Measurements from ENCODE around the gene RER1.

The RER1 gene

DNA sequence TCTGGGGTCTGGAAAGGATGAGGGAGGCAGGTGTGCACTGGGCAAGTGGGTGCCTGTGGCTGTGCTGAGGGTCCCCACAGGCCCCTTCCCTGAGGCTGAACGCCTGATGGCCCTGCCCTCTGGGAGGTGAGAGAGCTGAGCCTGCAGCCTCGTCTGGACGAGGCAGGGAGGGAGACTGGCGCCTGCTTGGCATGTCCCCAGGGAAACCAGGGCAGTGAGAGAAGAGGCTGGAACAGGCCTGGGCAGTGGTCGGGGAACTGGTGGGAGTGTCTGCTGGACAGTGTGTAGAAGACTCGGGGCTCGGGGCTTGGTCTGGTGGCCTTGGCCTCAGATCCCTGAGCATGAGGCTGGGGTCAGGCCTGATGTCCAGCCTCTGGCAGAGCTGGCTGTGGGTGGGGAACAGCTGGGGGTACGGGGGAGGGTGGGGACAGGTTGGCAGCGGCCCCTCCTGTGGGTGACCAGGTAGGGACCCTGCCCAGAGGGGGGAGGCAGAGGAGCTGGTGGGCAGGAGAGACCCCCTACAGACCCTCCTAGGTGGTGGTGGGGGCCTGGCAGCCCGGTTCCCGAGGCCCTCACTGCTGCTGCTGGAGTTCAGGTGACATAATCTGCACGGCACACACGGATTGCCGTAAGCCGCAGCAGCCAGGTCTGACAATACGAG lies 53.7 kb downstream of the RER1 start:
- DNase-seq (ENCODE audit: low read depth in 2 of 2), result no peak

DNA sequence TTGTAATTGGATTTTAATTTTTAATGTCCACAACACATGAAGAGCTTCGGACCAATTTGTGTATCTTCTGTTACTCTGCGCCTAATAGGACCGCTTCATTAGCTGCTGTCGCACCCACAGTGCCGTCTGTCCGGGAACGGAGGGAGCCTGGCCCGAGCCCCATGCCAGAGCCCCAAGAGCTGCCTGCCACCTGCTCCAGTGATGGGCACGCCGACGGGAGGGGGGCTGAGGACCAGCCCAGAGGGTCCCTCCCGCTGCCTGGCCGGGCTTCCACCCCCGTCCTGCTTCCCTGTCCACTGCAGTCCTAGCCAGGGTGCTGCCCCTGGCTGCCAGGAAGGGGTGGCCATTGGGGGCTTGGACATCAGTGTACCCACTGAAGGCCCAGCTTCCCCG lies 54.2 kb downstream of the RER1 start:
- DNase-seq (ENCODE audit: low read depth in 2 of 2), result no peak

DNA sequence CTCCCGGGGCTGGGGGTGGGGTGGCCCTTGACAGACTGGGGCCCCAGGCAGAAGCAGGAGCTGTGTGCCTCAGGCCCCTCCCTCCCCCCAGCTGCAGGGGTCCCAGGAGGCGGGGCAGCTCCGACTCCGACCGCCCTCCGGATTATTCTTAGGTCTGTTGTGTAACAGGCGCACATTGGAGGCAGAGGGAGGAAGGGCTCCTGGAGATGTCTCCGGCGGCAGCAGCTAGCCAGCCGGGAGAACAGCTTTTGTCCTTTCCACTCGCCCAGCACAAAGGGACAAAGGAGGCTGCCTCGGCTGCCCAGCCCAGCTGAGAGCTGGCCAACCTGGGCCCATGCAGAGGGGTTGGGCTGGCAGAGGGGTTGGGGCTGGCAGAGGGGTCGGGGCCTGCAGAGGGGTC lies 54.8 kb downstream of the RER1 start:
- no peak for DNase-seq (ENCODE audit: low read depth in 2 of 2)

DNA sequence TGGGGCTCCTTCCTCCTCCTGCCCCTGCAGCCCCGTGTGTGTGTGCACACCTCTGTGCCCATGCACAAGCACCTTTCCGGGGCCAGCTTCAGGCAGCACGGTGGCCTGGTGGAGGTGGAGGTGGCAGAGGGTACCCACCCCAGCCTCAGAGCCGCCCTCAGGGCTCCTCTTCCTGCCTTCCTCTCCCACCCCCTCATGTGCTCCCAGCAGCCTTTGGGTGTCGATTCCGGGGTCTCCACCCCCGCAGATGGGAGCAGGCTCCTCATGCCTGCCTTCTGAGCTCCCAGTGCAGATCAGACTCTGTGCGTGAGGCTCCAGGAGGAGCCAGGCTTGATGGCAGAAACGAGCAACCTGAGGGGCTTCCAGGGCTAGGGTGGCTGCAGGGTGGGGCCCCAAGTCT lies 55.2 kb downstream of the RER1 start:
- DNase-seq (ENCODE audit: low read depth in 2 of 2), result no peak

DNA sequence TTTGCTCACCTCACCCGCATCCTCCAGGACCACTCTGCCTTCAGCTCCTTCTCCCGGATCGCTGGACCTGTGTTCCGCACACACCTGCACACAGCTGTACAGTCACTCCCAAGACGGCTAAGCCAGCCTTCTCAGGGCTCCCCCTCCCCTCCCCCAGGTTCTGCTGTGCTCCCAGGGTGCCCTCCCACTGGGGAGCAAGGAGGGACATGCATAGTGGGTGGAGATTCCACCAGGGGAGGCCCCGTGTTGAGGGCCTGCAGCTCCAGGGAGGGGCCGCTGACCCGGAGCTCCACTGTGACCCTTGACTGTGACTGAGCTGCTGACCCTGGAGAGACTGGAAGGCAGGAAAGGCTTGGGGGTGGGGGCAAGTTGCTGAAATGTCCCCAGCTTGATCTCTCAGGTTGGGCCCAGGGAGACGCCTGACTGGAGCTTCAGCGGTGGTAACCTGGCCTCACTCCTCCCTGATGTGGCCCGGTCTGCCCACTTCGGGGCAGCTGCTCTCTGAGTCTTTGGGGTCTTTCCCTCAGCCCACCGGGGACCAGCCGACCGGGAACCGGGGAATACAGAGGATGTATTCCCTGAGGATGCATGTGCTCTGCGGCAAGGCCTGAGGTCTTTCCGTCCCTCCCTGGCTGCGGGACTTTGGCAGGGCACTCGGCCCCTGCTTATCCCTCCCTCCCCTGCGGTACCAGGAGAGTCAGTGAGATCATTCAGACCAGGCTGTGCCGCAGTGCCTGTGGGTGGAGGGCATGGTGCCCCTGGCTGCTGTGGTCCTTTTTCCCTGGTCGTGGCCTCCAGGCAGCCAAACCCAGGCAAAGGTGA lies 55.8 kb downstream of the RER1 start:
- DNase-seq (ENCODE audit: low read depth in 2 of 2), result no peak

DNA sequence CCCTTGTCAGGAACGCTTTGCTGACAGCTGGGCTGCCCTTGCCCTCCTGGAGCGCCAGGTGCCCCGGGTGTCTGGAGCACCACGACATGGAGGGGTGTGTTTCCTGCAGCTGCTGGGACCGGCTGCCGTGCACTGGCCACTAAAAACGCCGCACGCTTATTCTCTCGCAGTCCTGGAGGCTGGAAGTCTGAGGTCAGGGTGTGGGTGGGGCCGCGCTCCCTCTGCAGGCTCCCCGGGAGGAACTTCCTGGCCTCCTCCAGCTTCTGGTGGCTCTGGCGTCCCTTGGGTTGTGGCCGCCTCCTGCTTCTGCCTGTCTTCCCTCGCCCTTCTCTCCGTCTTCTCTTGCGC lies 56.4 kb downstream of the RER1 start:
- DNase-seq (ENCODE audit: low read depth in 2 of 2), result no peak

DNA sequence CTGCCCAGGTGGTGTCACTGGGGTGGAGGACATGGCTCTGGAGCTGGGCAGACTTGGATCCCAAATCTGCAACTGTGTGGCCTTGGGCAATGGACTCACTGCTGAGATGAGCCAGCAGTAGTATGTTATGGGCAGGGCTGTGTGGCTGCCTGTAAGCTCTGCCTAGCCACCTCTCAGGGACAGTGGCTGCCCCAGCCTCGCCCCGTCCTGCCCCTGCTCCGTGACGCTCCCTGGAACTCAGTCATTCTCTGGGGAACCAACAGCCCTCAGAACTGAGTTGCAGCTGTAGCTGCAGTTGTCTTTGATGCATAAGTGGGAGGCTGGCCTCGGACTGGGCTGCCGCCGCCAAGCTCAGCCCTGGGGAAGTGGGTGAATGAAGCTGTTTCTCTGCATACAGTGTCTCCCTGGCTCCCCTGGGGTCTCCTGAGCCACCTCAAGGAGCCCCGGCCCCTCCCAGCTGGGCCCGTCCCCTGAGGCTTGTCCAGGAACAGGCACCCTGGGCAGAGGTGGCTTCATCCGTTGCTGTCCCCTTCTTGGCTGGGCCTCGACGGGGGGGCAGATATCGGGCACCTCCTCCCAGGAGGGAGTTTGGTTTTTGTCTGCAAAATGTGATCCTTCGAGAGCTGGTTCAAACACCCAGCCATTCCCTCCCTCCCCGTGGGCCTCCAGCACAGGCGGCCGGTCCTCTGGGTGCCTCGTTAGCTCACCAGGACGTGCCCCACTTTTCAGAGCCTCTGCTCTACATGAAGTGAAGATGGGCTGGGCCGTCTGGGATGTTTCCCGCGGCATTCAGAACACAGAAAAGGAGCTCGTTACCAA lies 58.2 kb downstream of the RER1 start:
- DNase-seq (ENCODE audit: low read depth in 2 of 2), result no peak

DNA sequence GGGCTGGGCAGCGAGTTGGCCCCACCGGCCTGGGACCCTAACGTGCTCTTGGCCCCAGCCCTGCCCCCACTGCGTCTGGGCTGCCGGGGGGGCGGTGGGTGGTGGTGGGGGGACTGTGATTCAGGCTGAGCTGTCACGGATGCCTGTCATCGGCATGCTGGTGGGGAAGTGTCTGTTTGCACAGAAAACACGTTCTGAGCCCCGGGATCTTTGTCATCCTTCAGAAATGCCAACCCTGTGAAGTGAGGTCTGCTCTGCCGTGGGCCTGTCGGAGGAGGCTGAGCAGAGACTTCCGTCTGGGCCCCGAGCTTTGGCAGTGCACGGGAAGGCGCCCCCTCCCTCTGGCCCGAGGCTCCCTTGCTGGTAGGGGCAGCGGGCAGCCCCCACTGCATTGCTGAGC lies 60.1 kb downstream of the RER1 start:
- no peak for DNase-seq (ENCODE audit: low read depth in 2 of 2)

DNA sequence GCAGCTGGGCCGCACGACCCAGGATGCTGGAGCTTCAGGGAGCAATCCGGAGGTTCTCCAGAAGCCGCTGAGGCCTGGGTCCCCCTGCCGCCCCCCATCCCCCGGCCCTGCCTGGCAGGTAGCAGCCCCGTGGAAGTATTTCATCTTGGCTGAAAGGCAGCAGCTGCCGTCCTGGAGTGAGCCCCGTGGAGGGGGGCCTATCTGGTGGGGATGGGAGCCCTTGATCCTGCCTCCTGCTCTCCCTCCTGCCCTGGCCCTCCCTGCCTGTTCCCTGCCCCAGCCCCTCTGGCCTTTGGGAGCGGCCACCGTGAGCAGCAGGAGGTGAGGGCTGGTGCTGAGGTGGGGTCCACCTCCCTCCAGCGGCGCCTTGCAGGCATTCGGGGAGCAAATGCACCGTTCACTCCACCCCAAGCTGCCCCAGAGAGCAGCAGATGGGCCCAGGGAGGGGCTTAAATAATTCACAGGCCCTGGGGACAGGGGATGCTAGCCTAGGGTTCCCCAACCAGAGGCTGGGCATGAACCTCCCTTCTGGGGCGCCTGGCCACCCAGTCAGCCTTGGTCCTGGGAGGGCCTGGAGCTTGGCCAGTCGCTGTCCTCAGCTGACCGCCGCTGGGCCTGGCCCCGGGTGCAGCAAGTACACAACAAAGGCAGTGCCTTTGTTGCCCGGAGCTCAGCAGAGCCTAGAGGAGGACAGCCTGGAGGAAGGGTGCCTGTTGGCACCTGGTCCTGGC lies 60.7 kb downstream of the RER1 start:
- DNase-seq (ENCODE audit: low read depth in 2 of 2), result no peak

DNA sequence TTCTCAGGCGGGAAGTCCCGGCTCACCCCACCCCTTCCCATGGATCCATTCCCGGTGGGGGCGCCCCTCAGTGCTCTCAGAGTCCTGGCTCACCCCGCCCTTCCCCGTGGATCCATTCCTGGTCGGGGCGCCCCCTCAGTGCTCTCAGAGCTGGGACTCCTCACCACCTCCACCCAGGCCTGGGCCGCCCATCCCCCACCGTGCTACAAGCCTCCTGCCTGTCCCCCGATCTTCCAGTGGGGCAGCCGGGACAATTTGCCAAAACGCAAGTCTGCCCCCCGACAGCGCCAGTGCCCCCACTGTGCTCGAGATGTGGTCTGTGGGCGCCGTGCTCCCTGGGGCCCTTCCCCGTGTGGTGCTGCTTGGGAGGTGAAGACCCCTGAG lies 61.3 kb downstream of the RER1 start:
- no peak for DNase-seq (ENCODE audit: low read depth in 2 of 2)

DNA sequence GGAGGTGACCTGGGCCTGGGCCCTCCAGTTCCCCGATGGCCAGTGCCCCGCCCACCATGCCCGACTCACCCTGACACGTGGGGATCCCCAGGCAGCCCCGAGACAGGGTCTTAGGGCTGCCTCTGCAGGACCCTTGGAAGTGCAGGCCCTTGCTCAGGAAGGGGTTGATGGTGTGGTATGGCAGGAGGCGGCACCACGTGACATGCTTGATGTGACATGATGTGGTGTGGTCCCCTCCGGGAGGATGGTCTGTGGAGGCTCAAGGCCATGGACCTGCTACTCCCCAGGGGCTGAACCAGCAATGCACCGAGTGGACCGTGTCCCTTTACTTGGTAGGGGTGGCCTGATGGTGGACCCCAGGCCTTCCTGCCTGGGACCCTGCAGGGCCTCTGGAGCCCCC lies 62.6 kb downstream of the RER1 start:
- no peak for DNase-seq (ENCODE audit: low read depth in 2 of 2)

All from stimulated activated CD4-positive, alpha-beta T cell treated with anti-CD3 and anti-CD28 coated beads, Interleukin-12 subunit alpha, Interleukin-12 subunit beta, amount 100 ng/mL, for 24 hours (primary cell).